HG03460 (cell line): Measurements from ENCODE around the gene PHLDB2.

Source experiments
- ATAC-seq: cut with Tn5 transposase; IDR thresholded peaks from one replicate; pipeline ENCODE4 v1.9.1; 2021; ENCODE audit not compliant: unreplicated experiment

PHLDB2 gene

DNA sequence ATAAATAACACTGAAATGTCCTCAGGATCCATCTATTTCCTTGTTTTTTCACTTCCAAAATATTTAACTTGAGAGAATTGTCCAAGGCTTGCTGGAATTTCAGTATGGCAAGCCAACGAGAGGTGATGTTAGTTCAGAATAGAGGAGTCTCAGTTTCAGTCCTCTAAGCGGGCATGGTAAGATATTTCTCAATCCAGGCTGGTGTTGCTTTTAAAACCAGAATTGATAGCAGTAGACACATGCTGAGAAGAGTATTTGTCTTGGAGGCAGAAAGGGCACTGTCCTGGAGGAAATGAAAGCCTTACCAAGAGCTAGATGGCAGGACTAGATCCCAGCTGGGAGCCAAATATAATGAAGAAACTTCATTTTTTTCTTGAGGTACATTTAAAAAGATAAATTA is 23.1 kb downstream of the PHLDB2 start:
- ATAC-seq: no peak

DNA sequence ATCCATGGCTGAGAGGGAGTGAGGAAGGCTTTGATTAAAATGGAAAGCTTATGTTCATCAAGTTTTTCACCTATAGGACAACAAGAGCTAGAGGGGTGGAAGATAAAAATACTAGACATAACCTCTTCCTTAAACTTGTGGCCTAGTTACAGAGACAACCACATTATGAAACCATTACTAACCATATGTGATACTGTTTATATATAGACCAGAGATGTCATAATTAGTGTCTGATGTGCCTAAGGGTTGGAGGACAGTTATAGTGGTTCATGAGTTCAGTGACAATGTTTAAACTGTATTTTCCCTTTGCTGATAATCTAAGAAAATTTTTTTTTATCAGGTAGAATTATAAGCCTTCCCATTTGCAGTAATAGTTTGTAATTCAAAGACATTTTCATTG is 23.7 kb downstream of the PHLDB2 start:
- ATAC-seq: peak; percentile 97

GRCh38 chr3:111884411-111885018 is 25.4 kb downstream of the PHLDB2 start:
- ATAC-seq: no peak

GRCh38 chr3:111885578-111885977 is 26.5 kb downstream of the PHLDB2 start:
- ATAC-seq: no peak

GRCh38 chr3:111890051-111890580 is 31.1 kb downstream of the PHLDB2 start:
- ATAC-seq: no peak

DNA sequence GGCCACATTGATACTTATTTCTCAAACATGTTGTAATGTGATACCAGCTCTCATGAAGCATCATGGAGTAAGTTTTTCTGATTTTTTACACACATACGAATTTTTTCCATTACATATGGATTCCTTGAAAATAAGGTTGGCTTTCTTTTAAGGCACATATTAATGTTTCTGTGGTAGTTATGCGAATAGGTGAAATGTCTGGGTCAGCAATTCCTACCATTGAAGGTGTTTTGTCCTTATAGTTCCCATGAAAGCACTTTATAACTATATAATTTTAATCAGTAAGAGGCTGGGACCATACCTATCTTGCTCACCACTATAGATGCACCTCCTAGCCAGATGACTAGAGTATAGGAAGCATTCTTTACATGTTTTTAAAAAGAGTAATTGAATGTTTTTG is 33.0 kb downstream of the PHLDB2 start:
- no peak for ATAC-seq

DNA sequence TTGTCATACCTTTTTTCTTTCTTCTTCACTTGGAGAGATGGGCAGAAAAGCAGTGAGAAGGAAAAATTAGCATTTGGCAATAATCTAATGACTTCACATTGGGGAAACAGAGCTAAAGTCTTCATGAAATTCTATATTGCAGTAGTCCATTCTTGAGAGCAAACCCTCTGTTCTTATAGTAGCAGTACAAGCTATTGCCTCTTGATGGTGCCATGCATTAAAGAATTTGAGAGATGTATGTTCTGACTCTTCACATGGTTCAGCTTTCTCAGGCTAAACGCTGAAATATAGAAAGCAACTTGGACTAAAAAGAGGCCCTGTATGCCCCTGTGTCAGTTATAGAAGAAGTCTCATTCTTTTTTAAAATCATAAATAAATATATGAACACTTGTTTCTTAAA is 36.0 kb downstream of the PHLDB2 start:
- no peak for ATAC-seq

GRCh38 chr3:111899966-111900365 is 40.9 kb downstream of the PHLDB2 start:
- ATAC-seq: no peak

- no peak for ATAC-seq
These were observed 42.6 kb downstream of the PHLDB2 start for GRCh38 chr3:111901637-111902036.

- ATAC-seq: no peak
These were observed 43.5 kb downstream of the PHLDB2 start for GRCh38 chr3:111902534-111902933.

- no peak for ATAC-seq
These were observed 44.0 kb downstream of the PHLDB2 start for GRCh38 chr3:111903067-111903511.

- ATAC-seq: no peak
These were observed 45.5 kb downstream of the PHLDB2 start for GRCh38 chr3:111904376-111905241.

DNA sequence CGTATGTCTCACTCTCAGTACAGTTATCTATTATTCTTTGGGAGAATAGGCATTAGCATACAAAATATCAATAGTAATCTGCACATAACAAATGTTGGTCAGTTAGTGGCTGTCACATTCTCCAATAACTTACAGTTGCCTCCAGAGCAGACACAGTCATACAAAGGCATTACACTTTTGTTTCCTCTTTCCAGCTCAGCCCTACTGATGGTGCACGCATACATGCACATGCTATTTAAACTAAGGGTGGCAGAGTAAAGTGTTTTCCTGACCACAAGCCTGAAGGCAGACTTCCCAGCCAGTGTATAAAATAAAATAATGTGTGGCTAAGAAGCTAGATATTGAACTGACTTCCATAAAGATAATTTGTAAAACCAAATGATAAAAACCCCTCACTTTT is 47.6 kb downstream of the PHLDB2 start:
- no peak for ATAC-seq

DNA sequence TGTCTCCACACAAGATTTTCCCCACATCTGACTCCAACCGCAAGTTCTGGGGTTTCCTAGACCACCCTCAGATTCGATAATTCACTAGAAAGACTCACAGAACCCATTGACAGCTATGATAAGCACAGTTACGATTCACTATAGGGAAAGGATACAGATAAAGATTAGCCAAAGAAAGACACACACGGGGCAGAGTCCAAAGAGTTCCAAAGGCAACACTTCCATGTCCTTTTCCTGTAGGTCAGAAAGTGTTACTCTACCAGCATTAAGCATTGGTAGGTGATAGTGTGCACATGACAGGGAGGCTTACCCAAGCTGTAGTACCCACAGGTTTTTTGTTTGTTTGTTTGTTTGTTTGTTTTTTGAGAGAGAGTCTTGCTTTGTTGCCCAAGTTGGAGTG is 48.1 kb downstream of the PHLDB2 start:
- no peak for ATAC-seq

- ATAC-seq: no peak
These were observed 51.7 kb downstream of the PHLDB2 start for GRCh38 chr3:111910806-111911205.

- ATAC-seq: no peak
These were observed 52.4 kb downstream of the PHLDB2 start for GRCh38 chr3:111911446-111911845.

- ATAC-seq: no peak
These were observed 54.2 kb downstream of the PHLDB2 start for GRCh38 chr3:111913163-111913763.

DNA sequence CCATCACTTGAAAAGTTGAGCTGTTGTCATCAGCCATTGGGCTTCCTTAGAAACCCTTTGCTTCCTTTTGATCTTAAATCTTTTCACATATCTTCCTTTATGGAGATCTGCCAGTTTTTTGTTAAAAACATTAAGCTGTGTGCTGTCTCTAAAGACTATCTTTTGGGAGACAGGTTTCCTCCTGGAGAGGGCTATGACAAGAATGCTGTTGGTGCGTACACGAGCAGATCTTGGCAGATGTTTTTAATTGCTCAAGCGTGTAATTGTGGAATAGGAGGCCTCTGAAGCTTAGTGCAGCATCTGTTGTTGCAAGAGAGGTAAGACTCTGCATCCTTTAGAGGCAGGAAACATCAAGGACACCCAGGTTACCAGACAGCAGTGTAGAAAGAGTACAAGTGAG is 56.8 kb downstream of the PHLDB2 start:
- no peak for ATAC-seq

- ATAC-seq: no peak
These were observed 58.2 kb downstream of the PHLDB2 start for GRCh38 chr3:111917300-111917699.

- ATAC-seq: no peak
These were observed 60.5 kb downstream of the PHLDB2 start for GRCh38 chr3:111919370-111920065.

GRCh38 chr3:111921181-111921580 is 62.1 kb downstream of the PHLDB2 start:
- ATAC-seq: no peak
